GM18907 (cell line): ENCODE measurements around the gene ATP2A3.

ENCODE experiments used
- ATAC-seq: cut with Tn5 transposase; IDR thresholded peaks from one replicate; pipeline ENCODE4 v1.9.1; 2021; ENCODE audit warnings: mild to moderate bottlenecking, moderate library complexity; ENCODE audit not compliant: unreplicated experiment

The ATP2A3 gene

DNA sequence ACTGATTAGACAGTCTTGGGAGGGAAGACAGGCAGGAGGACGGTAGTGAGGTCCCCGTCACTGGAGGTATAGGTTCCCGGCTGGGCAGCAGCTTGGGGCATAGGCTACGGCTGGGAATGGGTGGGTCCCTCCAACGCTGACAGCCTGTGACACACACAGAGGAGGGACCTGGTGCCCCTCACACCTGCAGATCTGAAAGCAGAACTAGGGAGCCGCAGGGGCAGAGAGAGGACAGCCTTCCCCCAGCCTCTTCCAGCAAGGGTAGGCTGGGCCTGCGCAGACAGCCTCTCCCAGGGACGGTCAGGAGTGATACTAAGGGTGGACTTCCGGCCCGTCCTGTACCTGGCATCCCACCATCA lies 49.9 kb downstream of the ATP2A3 start:
- peak; percentile 44 for ATAC-seq

- ATAC-seq: peak; percentile 51
These were observed 50.5 kb downstream of the ATP2A3 start for GRCh38 chr17:3913531-3914311.

- no peak for ATAC-seq
These were observed 51.4 kb downstream of the ATP2A3 start for GRCh38 chr17:3912827-3913226.

DNA sequence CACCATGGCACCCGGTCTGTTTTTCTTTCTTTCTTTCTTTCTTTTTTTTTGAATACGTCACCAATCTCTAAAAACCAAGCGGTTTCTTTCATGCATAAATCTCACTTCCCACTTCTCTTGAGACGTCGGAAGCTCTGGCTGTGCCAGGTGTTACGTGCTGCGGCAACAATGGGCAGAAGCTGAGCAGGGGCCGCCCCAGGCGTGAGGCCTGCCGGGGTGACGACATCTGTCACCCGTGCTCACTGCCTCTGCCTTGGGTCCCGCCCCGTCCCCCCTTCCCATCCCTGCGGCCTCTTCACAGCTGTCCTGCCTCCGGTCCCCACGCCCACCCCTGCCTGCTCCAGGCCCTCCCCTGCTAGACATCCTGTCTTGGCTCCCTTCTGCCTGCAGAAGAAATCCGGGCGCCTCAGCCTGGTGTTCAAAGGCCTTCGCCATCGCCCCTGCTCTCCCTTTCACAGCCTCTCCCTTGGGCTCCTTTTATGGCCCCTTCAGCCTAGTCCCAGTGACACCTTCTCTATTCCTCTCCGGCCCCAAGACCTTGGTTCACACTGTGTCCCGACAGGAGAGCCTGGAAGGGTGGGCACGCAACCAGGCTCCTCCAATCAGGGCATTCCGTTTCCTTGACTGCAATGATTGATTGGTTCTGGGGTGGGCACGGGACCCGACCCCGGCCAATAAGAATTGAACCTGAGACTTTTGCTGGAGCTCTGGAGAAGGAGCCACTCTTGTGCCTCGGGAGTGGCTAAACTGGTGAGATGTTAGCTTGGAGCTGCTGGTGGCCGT lies 52.8 kb downstream of the ATP2A3 start:
- ATAC-seq: peak; percentile 63

DNA sequence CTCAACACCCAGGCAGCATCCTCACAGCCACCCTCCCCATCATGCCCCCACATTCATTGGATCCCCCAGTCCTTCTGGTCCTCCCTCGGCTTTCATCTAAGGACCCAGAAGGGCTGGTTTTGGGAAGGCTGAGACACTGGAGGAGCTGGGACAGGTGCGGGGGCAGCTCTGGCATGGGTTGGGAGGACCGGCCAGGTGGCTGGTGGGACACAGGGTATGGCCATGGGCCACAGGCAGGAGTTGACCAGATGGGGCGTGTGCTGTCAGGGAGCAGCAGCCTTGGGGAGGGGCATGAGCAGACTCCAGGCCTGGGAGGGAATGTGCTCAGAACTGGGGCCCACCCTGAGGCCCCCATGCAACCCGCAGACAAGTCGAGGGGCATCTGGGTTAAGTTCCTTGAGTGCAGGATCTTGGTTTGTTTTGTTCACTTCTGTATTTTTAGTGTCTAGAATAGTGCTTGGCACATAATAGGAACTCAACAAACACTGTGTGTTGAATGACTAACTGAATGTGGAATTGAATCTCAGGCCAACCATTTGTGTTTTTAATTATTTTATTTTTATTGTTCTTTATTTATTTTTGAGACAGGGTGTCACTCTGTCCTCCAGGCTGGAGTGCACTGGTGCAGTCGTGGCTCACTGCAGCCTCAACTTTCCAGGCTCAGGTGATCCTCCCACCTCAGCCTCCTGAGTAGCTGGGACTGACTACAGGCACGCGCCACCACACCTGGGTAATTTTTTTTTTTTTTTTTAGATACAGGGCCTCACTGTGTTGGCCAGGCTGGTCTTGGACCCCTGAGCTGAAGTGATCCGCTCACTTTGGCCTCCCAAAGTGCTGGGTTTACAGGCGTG lies 53.6 kb downstream of the ATP2A3 start:
- no peak for ATAC-seq

DNA sequence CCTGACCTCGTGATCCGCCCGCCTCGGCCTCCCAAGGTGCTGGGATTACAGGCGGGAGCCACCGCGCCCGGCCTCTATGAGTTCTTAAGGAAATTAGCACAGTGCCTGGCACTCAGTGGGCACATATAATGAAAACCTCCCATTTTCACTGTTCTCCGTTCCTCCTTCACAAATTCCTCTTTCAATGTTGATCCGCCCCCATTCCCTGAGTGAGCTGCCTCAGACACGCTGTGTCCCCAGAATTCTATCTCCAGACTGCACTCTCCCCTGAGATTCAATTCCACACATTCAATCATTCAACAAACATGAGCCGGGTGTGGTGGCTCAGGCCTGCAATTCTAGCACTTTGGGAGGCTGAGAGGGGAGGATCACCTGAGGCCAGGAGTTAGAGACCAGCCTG lies 55.0 kb downstream of the ATP2A3 start:
- no peak for ATAC-seq

DNA sequence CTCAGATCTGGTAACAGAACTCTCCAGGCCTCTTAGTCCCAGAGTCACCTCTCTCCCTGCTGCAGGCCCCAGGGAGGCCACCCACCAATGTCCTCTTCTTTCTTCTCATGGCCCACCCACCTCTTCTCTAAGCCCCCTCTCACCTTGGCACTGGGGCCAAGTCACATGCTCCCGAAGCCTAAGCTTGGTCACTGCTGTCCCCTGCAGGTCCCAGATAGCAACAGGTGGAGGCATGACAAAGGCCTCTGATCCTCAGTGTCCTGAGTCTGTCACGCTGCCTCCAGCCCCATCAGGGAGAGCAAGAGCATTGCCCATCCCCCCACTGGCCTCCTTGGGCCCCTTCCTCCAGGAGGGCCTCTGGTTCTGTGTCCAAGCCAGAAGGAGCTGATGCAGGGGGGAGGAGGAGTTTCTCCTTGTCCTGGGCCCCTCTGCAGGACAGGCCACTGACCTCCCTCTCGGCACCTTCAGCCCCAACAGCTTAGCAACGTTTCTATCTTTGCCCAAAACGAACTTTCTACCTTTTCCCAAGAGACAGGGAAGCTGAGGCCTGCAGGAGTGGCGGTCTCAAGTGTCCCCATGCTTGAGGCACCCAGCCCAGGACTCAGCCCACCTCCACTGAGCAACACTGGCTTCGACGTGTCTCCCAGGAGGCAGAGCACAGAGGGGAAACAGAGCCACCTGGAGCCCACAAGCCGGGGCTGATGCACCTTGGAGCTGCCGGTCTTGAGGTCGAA lies 56.6 kb downstream of the ATP2A3 start:
- no peak for ATAC-seq

DNA sequence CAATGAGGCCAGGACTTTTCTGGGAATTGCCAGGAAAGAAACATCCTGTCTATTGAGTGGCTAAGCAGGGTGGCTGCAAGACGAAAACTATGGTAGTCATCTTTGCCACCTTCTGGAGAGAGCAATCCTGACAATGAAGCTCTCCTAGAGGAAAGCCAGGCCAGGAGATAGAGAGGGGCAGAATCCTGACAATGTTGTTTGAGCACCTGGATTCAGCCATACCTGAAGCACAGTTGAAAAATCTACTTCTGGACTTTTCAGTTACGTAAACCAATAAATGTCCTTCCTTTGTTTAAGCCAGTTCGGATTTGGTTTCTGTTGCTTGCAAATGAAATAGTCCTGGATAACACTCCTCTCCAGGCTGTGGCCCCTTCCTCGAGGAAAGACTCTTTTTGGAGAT lies 57.4 kb downstream of the ATP2A3 start:
- no peak for ATAC-seq

- ATAC-seq: peak; percentile 55
These were observed 59.2 kb downstream of the ATP2A3 start for GRCh38 chr17:3905017-3905520.

- ATAC-seq: peak; percentile 22
These were observed 59.7 kb downstream of the ATP2A3 start for GRCh38 chr17:3904501-3904900.

GRCh38 chr17:3903881-3904290 lies 60.4 kb downstream of the ATP2A3 start:
- no peak for ATAC-seq

DNA sequence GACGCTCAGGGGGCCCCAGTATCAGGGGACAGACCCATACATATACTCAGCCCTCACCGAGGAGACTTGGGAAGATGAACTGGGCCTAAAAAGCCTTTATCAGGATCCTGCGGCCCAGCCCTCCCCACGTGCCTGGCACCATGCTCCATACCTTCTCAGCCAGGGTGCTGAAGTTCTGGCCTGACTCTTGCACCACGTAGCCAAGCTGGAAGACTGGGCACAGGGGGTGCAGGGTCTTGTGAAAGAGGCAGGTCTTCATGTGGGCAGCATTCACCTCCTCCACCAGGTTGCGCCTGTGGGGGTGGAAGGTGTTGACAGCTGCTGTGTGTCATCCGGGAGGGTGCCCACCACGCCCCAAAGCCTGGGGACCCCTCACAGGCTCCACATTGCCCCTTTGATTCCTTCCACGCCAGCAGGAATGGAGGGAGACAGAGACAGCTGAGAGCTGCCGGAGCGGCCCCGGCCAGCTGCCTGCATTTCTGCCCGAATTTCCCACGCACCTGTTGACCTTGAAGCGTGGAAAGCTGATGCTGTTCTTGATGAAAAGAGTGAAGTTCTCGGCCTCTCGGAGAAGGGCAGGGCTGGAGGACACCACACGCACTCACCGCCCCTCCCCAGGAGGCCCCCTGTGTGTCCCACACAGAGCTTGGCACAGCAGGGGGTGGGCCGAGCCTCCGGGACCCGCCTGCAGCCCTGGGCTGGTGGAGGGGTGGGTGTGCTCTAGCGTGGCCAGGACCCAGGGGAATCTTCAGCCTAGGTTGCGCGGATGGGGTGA lies 61.0 kb downstream of the ATP2A3 start:
- ATAC-seq: no peak

DNA sequence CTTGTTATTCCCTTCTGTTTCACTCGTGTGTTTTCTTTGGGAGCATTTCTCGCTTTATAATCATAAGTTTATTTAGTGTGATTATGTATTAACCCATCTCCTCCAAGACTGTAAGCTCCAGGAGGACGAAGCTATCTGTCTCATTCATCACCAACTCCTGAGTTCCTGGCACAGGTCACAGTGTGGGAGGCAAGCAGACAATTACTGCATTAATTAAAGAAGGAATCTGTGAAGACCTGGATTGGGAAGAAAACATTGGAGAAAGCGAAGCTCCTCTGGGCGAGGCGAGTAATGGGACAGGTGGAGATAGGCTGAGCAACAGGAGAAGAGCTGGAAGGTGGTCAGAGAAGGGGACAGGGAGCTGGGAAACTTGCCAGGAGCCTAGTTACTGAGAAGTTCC lies 63.6 kb downstream of the ATP2A3 start:
- no peak for ATAC-seq

DNA sequence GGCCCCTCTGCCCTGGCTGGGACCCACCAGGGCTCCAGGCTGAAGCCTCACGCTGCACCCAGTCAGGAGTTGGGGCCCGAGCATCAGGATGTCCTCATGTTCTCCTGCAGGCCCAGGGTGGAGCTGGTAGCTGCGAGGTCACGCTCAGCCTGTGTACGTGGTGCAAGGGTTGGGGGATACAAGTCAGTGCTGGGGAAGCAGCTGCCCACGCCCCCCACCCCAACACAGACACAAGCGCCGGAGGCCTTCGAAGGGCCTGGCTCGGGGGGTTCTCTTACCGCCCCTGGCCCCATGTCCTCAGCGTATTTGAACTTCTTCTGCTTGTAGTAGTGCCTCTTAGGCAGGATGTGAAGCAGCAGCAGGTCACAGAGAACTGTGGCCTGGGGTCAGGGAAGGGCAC lies 66.5 kb downstream of the ATP2A3 start:
- ATAC-seq: no peak

- no peak for ATAC-seq
These were observed 67.3 kb downstream of the ATP2A3 start for GRCh38 chr17:3896968-3897235.

DNA sequence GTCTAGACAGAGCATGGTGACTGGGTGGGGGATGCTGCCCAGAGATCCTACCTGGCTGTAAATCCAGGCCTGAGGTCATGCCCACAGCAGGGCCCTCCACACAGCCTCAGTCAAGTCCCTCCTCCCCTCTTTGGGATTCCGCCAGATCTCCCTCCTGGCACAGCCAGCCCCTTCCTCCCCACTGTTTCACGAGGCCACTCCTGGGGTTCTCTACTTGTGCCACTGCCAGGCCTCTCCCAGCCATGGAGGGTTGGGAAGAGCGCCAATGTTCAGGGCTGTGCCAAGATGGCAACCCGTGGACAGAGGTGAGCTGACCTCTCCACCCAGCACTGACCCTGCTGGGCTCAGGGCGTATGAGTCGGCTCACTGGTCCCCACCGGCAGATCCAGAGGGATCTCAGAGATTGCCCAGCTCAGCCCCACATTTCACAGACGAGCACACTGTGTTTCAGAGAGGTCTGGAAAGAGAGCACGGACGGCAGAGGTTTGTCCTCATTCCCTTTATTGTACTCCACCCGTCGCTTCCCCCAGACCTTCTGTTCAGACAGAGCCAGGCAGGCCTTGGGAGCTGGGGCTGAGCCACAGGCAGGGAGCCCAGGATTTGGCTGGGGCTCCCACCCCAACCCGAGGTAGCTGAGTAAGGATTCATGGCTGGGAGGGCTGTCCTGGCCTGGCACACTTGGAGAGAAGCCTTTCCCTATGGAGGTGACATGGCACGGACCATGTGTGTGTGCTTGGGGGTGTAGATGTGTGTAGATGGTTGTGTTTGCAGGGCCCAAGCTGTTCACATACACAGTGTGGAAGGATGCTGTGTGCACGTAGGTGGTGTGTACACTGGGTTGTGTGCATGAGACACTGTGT lies 67.9 kb downstream of the ATP2A3 start:
- no peak for ATAC-seq

DNA sequence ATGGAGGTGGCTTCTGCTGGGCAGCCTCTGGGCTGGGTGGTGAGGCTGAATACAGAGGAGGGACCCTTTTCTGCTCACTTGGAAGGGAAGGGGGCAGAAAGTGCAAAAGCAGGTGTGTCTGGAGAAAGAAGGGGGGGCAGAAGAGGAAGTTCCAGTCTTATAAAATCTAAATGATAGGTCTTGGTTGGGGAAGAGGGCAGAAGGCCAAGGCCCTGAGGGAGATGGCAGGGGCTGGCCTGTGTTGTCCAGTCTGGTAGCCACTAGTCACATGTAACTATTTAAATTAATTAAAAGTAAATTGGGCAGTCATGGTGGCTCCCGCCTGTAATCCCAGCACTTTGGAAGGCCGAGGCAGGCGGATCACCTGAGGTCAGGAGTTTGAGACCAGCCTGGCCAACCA lies 68.9 kb downstream of the ATP2A3 start:
- ATAC-seq: no peak

GRCh38 chr17:3894911-3895343 lies 69.3 kb downstream of the ATP2A3 start:
- no peak for ATAC-seq

- ATAC-seq: no peak
These were observed 70.0 kb downstream of the ATP2A3 start for GRCh38 chr17:3894188-3894587.
